ENCODE measurements around the gene MYBBP1A. TPM values are rescaled to one million over a fixed set of nuclear protein-coding genes. Genes with fewer than 3 reads are reported as not detected.

The MYBBP1A gene
- total RNA-seq, 2 donors from 2014 or later, result 21.4 to 58.7 TPM

DNA sequence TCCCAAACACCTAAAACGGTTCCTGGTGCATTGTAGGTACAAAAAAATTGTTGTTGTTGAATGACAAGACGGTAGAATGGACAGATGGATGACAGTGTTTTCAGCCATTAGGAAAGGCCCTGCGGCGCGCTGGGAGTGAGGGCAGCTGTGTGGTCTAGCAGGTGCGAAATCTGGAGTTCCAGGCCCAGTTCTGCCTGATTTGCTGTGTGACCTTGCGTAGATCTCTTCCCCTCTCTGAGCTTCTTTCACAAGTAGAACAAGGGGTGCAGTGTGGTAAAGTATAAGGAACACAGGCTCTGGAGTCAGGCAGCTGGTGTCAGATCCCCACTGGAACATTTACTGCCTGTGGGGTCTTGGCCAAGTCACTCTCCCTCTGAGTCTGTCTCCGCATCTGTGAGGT, 31.2 kb downstream of the MYBBP1A start:
- DNase-seq, result no peak
- no peaks in the 10 kb centered on the region for H3K9me3 ChIP-seq
- H3K9ac ChIP-seq (ENCODE audit: low read depth in 2 of 2, low read length in 2 of 2), result no peak overlapping the region
- no peaks in the 10 kb centered on the region for H3K4me1 ChIP-seq
- TF ChIP-seq, protein P1, sequence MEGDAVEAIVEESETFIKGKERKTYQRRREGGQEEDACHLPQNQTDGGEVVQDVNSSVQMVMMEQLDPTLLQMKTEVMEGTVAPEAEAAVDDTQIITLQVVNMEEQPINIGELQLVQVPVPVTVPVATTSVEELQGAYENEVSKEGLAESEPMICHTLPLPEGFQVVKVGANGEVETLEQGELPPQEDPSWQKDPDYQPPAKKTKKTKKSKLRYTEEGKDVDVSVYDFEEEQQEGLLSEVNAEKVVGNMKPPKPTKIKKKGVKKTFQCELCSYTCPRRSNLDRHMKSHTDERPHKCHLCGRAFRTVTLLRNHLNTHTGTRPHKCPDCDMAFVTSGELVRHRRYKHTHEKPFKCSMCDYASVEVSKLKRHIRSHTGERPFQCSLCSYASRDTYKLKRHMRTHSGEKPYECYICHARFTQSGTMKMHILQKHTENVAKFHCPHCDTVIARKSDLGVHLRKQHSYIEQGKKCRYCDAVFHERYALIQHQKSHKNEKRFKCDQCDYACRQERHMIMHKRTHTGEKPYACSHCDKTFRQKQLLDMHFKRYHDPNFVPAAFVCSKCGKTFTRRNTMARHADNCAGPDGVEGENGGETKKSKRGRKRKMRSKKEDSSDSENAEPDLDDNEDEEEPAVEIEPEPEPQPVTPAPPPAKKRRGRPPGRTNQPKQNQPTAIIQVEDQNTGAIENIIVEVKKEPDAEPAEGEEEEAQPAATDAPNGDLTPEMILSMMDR (IDR thresholded peaks at IDR 0.05), result no peak
- H3K4me3 ChIP-seq, result no peak overlapping the region
- no peaks in the 10 kb centered on the region for H3K36me3 ChIP-seq
- H3K27me3 ChIP-seq, result no peaks in the 10 kb centered on the region
- no peak overlapping the region for H3K27ac ChIP-seq
- intact Hi-C loops (cut with DNase I), result no loop called here

DNA sequence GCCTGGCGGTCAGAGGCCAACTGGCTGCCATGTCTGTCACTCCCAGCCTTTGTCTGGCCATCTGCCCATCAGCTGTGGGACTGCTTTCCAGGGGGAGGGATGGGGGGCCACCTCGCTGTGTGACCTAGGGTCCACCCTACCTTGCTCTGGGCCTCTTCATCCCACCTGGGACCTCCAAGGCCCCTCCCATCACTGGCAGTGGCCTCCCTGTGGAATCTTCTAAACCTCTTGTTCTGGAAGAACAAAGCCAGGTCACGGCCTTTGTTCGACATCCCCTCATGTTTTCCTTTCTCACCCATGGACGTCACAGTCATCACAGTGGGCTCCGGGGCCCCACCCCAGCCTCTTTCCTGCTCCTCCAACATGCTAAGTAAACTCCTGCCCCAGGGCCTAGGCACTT, 32.5 kb downstream of the MYBBP1A start:
- Histone ChIP-seq H3K4me1 (no peaks in the 10 kb centered on the region), H3K27ac (no peak overlapping the region), H3K4me3 (no peak overlapping the region)

DNA sequence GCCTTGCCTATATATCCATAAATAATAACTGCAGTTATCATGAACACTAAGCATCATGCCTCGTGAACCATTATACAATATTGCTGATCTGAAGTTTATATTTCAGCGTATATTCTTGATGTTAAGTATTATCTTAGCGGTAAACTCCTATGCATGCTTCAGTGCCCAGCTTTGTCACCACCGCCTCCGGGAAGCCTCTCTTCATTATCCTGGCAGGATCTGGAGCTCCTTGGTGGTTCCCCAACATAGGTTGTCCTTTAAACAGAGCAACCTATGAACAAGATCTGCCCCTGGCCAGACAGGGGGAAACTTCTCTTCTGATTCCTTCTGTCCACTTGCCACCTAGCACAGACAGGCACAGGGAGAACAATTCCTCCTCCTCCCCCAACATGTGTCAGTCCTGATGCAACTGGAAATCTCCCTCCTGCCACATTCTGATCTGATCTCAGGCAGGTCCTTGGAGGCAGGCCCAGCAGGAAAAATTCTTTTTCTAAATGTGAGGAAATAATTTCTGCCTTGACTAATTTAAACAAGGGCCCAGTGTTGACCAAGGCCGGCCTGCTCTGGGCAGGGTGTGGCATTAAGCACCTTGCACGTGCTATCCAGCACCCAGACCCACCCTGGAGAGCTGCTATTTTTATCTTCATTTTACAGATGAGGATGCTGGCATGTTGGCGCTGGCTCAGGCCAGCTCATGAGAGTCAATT, 34.1 kb downstream of the MYBBP1A start:
- Histone ChIP-seq H3K27ac (peak overlapping the region; percentile 17), H3K4me1 (no peaks in the 10 kb centered on the region), H3K36me3 (no peaks in the 10 kb centered on the region), H3K9ac (ENCODE audit: low read depth in 2 of 2, low read length in 2 of 2) (no peak overlapping the region), H3K4me3 (no peak overlapping the region), H3K9me3 (no peaks in the 10 kb centered on the region), H3K27me3 (no peaks in the 10 kb centered on the region)
- intact Hi-C loops (cut with DNase I), result no loop called here
- TF ChIP-seq, protein P1 (IDR thresholded peaks at IDR 0.05), result no peak
- no peak for DNase-seq

More for the DNA sequence above, 32.5 kb downstream of the MYBBP1A start:
- TF ChIP-seq, protein P1 (IDR thresholded peaks at IDR 0.05), result no peak
- Histone ChIP-seq H3K27me3 (no peaks in the 10 kb centered on the region), H3K9me3 (no peaks in the 10 kb centered on the region), H3K36me3 (no peaks in the 10 kb centered on the region), H3K9ac (ENCODE audit: low read depth in 2 of 2, low read length in 2 of 2) (no peak overlapping the region)
- intact Hi-C loops (cut with DNase I), result no loop called here
- no peak for DNase-seq

DNA sequence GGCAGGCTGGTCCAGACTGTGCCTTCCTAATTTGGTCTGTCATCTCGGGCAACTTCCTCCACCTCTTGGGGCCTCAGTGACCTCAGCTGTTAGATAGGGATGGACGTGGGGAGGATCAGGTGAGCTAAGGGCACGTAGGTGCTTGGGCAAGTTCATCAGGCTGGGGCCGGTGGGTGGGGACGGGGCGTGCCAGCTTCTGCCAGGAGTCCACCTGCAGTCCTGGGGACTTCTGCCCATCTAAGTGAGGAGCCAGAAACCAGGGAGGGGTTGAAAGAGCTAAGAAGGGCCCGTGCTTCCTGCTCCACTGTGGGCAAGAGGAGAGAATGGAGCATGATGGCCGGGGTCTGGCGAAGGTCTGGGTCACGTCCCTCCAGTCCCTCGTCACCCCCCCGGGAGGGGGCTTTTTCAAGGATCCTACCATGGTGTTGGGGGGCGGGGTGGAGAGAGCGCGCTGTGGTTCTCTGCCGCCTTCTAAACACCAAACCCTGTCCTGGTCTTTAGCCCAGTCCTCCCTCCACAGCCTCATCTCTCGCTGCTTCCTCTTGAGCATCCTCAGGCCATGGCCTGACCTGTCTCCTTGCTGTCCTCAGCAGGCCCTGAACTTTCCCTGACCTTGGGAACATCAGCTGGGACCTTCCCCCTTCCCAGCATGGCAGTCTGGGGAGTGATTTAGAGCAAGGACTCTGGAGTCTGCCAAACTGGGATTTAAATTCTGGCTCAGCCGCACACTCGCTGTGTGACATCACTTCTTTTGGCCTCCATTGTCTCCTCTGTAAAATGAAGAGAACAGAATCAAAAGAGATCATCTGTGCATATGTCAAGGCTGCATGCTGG, 34.9 kb downstream of the MYBBP1A start:
- TF ChIP-seq, protein P1 (IDR thresholded peaks at IDR 0.05), result no peak
- Histone ChIP-seq H3K36me3 (no peaks in the 10 kb centered on the region), H3K9ac (ENCODE audit: low read depth in 2 of 2, low read length in 2 of 2) (no peak overlapping the region), H3K4me3 (no peak overlapping the region), H3K4me1 (no peaks in the 10 kb centered on the region), H3K27me3 (no peaks in the 10 kb centered on the region), H3K27ac (peak overlapping the region; percentile 17), H3K9me3 (no peaks in the 10 kb centered on the region)
- no peak for DNase-seq
- intact Hi-C loops (cut with DNase I), result no loop called here

DNA sequence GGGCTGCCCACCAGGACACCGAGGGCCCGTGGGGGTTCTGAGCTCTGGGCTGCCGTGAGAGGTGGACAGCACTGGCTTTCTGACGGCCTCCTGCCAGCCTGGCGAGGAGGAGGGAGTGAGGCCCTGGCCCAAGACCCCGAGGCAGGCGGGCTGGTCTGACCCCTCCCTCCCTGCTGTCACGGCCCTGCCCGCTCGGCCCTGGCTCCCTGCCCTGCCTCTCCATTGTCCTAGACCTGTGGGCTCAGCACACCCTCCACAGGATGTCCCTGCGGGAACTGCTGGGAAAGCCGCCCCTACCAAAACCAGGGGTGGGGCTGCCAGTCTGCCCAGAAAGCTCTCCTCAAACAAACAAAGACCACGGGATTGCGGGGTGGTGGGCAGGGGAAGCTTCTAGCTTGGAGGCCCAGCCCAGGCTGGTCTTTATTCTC, 35.8 kb downstream of the MYBBP1A start:
- Histone ChIP-seq H3K4me1 (no peaks in the 10 kb centered on the region), H3K36me3 (no peaks in the 10 kb centered on the region), H3K9ac (ENCODE audit: low read depth in 2 of 2, low read length in 2 of 2) (no peak overlapping the region), H3K4me3 (no peak overlapping the region), H3K27me3 (no peaks in the 10 kb centered on the region), H3K27ac (no peak overlapping the region), H3K9me3 (no peaks in the 10 kb centered on the region)
- no peak for DNase-seq
- intact Hi-C loops (cut with DNase I), result no loop called here
- TF ChIP-seq, protein P1 (IDR thresholded peaks at IDR 0.05), result no peak

Data from colonic mucosa (tissue), 4 donors.